HG03025 (cell line): Measurements from ENCODE around the gene PRPF38B.
"Not testable (repeated sequence)": the region's sequence is repeated elsewhere in the genome, so short reads cannot be mapped to it uniquely, and the experiment has no call there.

Experiments
- ATAC-seq: cut with Tn5 transposase; IDR thresholded peaks from one replicate; pipeline ENCODE4 v1.9.1; 2021; ENCODE audit warnings: mild to moderate bottlenecking, moderate library complexity; ENCODE audit not compliant: unreplicated experiment, low FRiP score

The PRPF38B gene, protein sequence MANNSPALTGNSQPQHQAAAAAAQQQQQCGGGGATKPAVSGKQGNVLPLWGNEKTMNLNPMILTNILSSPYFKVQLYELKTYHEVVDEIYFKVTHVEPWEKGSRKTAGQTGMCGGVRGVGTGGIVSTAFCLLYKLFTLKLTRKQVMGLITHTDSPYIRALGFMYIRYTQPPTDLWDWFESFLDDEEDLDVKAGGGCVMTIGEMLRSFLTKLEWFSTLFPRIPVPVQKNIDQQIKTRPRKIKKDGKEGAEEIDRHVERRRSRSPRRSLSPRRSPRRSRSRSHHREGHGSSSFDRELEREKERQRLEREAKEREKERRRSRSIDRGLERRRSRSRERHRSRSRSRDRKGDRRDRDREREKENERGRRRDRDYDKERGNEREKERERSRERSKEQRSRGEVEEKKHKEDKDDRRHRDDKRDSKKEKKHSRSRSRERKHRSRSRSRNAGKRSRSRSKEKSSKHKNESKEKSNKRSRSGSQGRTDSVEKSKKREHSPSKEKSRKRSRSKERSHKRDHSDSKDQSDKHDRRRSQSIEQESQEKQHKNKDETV

DNA sequence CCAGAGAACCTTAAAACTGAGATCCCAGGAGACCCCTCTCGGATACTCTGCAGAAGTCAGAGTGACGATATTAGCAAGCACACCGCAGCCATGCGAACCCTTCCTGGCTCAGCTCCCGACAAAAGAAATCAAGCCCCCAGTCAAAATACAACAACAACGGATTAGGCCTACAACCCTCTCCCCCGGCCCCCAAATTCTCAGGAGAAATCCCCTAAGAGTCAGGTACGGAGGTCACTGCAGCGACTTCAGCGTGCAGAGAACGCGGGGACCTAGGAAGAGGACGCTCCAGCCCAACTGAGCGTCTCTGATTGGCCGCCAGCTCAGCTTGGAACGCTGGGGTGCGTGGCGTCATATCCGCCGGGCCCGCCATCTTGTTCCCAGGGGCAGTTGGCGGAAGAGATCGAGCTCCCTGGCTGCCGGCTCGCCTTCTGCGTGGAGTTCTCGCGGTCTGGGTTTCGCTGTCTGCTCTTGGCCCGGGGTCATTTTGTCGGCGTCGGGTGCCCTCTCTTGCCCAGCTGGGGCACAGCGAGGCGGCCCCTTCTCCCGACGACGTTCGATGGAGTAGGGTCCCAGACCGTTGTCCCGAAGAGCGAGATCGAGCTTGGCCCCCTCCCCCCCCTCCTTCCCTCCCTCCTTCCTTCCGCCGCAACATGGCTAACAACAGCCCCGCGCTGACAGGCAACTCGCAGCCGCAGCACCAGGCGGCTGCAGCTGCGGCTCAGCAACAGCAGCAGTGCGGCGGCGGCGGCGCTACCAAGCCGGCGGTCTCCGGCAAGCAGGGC is at the start of gene PRPF38B:
TSS of gene PRPF38B (plus strand) at position 369 of the 782 bp plus-strand sequence. CDS start at position 651, 282 bp downstream.
- peak; percentile 97 for ATAC-seq

DNA sequence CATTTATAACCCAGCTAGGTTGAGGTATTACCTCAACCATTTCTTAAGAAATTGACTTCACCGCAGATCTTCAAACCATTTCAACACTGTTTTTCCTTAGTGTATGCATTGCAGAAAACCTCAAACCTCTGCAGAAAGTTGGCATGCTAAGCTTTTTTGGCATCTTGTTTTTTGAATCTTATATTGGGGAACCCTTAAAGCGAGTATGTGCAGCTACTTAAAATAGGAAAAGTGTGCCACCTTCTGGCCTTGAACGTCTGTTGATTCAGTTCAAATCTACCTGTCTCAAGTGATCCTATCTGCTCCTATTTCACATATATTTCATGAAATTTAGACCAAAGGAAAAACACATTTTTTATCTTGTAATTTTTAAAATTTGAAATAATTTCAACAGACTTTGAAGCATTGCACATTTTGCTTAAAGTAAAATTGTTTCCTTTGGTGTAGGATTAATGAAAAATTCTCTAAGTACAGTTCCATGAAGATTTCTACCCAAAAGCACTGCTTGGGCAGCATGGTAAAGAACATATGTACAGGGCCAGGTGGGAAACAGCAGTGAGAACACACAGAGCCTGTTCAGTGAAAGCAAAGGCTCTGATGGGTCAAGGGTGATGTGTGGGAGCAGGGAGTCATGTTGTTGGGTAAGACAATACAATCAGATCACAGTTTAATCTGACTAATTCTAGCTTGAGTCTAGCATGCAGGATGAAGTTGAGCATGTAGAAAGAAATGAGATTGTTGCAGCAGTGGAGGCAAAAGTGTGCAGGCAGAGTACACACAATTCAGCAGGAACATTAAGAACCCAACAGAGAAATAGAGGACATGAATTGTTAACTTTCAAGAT is 48.4 kb upstream of the PRPF38B start:
- no peak for ATAC-seq

DNA sequence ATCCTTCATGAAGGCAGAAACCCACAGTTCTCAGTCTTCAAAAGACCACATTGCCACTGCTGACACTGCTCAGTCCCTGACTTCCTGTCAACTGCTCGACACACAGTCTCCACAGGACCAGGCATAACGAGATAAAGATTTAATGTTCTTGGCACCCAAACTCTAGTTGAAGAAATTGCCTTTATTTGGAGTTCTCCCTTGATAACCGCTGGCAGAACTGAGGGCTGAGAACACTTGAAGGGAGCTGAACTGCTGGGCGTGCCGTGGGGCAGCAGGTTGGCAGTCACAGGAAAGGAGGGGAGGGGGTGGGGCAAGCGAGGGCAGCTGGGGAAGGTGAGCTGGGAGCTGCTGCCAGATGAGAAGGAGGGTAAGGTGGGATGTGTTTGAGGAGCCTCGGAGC is 47.1 kb upstream of the PRPF38B start:
- ATAC-seq: no peak

DNA sequence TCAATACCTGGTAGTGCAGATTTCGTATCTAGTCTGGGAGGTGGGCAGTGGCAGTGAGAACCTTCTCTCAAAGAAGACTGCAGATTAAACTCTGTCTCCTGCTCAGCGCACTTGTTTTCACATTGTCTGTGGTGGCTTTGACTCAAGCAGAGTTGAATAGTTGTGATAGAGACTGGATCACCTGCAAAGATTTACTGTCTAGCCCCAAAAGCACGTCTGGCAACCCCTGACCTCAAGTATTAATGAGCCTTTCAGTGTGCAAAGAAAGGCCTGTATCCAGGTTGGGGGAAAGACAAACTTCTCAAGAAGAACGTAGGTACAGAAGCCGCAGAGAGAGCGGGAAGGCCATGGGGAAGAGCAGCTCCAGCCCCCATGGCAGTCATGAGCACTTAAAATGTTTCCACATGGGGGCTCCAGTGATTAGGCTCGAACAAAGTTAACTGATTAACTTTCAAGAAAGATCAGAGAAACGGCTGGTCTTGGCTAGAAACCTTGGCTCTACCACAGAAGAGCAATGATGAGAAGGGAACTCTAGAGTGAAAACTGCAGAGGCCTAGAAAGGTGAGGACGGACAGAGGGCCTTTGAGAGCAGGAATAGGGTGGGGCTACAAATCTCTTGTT is 46.4 kb upstream of the PRPF38B start:
- no peak for ATAC-seq

DNA sequence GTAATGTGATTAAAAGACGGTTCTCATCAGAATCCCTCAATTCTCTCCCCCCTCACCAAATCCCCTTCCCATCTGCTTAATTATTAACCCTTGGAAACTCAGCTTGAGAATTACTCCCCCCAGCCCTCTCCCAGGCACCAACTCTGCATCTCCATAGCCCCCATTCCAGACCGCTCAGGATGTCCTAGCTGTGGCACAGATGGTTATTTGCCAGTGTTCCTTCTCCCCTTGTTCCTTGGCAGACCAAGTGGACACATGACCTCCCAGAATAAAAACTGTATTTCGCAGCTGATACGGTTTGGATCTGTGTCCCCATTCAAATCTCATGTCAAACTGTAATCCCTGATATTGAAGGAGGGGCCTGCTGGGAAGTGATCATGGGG is 45.9 kb upstream of the PRPF38B start:
- ATAC-seq: no peak

DNA sequence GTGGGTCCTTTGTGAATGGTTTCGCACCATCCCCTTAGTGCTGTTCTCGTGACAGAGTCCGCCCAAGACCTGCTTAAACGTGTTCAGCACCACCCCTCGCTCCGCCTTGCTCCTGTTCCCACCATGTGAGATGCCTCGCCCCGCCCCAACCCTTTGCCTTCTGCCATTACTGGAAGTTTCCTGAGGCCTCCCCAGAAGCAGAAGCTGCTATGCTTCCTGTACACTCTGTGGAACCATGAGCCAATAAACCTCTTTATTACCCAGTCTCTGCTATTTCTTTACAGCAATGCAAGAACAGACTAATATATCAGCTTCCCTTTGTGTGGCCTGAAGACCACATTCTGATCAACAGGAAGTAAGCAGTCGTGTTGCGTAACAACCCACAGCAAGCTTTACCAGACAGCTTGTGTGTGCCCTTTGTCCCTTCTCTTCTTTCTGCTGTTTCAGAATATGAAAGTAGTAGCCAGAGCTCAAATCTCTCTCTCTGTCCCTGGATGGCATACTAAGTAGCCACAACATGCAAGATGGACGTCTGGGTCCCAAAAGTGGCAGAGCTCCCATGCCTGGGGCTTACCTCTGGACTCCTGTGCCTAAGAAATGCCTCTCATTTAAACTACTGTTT is 45.4 kb upstream of the PRPF38B start:
- no peak for ATAC-seq

DNA sequence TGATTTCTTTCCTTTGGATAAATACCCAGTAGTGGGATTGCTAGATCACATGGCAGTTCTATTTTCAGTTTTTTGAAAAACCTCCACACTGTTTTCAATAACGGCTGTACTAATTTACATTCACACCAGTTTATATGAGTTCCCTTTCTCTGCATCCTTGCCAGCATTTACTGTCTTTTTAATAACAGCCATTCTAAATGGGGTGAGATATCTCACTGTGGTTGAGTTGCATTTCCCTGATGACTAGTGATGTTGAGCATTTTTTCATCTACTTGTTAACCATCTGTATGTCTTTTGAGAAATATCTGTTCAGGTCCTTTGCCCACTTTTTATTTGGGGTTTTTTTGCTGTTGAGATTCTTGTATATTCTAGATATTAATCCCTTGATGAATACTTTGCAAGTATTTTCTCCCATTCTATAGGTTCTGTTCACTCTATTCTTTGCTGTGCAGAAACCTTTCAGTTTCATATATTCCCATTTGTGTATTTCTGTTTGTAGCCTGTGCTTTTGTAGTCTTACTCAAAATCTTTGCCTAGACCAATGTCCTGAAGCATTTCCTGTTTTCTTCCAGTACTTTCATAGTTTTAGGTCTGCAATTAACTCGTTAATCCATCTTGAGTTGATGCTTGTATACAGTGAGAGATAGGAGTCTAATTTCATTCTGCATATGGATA is 38.5 kb upstream of the PRPF38B start:
- no peak for ATAC-seq

DNA sequence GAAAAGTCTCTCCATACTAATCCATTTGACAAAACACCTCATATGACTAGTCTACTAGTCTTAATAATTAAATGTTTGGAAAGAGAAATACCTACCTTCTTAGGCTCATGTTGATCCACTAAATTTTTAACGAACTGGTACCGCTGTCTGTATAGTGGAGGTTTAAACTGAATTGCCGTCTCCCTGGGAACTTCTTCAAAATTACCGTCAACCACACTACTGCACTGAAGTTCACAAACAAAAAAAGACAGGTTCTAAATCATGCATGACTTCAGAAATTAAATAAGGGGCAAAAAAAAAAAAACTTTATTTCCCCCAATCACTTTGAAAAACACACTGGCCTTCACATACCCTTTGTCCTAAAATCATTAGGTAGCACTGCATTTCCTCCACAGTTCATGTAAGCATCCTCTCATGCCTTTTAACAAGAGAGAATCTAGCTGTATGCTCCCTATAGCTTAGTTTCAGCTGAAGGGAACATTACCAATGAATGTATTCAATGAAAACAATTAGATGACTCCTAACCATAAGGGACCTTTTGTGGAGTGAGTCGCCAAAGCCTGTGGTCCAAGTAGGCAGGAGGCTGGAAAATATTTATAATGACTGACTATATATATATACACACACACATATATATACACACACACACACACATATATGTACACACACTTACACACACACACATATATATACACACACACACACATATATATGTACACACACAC is 34.6 kb upstream of the PRPF38B start:
- no peak for ATAC-seq

DNA sequence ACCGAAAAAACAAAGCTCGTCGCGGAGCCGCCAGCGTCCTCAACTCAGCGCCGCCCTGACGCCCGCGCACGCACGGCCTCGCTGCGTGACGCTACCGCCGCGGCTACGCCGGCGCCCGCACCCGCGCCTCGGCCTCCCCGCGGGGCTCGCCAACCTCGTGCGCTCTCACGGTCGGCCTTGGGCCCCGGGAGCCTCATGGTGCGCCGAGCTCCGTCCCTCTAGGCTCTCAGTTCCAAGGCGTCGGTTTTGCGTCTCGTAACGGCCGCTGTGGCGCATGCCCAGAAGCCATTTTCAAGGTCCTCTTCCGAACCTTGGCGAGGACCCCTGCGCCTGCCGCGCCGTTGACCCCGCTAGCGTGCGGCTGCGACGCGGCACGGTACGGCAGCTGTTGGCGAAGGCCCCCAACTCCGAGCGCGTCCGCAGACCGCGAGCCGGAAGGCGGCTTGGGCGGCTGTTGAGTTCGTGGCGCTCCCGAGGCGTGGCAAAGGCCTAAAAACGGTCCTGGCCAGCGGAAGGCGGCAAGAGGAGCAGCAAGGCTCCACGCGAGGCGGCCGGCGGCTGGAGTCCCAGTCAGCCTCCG is 31.0 kb upstream of the PRPF38B start, which contains the start of gene HENMT1:
TSS of gene HENMT1 (minus strand) at position 64 of the 580 bp plus-strand sequence. CDS start 1,209 bp downstream, outside the sequence.
- peak; percentile 88 for ATAC-seq

DNA sequence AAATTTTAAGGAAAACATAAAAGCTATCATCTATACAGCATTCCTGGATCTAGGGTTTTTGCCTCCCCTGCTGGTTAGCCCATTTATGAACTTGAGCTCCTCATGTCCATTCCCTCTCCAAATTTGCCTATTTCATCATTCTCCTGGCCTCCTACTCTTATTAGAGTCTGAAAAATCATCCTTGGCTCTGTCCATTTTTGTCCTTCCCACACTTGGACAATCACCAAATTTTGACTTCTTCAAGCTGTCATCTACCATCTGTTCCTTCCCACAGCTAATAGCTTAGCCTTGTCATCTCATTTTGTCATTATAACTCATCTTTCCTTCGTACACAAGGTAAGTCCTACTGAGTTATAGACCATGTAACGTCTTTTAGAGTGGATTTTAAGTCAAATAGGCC is 29.0 kb upstream of the PRPF38B start:
- no peak for ATAC-seq

DNA sequence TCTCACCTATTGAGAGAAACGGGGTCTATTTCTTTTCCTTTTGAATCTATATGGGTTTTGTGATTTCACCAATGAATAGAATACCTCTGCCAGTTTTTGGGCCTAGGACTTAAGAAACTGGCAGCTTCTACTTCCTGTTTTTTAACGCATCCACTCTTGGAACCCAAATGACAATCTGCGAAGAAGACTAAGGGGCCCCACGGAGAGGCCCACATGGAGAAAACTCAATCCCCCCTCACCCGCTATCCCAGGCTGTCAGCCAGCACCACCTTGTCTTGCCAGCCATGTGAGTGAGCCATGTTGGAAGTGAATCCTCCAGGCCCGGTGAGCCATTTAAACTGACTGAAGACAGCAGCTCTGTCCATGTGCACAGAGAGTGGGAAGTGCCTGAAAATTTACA is 27.6 kb upstream of the PRPF38B start:
- no peak for ATAC-seq

DNA sequence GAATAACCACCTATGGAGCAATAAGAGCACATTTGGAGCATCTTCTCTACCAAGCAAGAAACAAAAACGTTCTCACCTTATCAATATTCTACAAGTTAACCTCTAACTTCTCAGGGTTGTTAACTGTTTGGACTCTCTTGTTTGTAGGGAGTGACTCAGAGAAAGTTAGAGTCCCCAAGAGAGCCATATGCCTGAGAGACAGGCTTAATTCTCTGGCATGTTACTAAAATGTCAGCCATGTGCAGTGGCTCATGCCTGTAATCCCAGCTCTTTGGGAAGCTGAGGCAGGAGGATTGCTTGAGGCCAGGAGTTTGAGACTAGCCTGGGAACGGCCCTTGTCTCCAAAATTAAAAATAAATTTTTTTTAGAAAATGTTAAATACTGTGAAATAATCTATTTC is 27.0 kb upstream of the PRPF38B start:
- no peak for ATAC-seq

DNA sequence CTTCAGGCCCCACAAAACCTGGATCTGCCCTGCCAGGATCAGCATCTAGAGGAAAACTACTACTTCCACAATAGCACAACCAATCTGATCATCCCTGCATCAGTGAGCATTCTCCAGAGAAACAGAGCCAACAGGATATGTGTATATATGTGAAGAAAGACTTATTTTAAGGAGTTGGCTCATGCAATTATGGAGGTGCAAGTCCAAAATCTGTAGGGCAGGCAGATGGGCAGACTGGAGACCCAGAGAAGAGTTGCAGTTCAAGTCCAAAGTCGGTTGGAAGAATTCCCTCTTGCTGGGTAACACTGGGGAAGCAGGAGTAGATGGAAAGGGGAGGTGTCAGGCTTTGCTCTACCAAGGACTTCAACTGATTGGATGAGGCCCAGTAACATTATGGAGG is 26.3 kb upstream of the PRPF38B start:
- no peak for ATAC-seq

DNA sequence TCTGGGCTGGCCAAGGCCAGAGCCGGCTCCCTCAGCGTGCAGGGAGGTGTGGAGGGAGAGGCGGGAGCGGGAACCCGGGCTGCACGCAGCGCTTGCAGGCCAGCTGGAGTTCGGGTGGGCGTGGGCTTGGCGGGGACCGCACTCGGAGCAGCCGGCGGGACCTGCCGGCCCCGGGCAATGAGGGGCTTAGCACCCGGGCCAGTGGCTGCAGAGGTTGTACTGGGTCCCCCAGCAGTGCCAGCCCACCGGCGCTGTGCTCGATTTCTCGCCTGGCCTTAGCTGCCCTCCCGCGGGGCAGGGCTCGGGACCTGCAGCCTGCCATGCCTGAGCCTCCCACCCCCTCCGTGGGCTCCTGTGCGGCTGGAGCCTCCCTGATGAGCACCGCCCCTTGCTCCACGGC is 24.7 kb upstream of the PRPF38B start:
- ATAC-seq: not testable (repeated sequence)

DNA sequence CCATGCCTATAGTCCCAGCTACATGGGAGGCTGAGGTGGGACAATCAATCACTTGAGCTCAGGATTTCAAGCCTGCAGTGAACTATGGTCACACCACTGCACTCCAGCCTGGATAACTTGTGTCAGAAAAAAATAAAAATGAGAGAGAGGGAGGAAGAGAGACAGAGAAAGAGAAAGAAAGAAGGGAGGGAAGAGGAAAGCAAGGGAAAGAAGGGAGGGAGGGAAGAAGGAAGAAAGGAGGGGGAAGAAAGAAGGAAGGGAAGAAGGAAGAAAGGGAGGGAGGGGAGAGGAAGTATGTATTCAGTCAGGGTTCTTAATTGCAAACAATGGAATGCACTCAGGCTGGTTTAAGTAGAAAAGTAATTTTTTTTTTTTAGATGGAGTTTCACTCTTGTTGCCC is 23.3 kb upstream of the PRPF38B start:
- no peak for ATAC-seq

DNA sequence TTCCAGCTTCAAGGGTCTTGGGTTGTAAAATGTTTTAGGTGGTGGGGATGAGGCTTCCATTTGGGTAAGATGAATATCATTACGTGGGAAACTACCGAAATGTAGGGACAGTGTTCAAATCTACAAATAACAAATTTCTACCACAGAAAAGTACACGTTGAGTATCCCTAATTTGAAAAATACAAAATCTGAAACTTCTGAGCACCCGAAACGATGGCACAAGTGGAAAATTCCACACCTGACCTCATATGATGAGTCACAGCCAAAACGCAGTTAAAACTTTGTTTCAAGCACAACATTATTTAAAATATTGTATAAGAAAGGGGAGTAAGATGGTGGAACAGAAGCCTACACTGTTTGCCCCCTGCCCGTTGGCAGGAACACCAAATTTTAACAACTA is 22.4 kb upstream of the PRPF38B start:
- ATAC-seq: no peak

DNA sequence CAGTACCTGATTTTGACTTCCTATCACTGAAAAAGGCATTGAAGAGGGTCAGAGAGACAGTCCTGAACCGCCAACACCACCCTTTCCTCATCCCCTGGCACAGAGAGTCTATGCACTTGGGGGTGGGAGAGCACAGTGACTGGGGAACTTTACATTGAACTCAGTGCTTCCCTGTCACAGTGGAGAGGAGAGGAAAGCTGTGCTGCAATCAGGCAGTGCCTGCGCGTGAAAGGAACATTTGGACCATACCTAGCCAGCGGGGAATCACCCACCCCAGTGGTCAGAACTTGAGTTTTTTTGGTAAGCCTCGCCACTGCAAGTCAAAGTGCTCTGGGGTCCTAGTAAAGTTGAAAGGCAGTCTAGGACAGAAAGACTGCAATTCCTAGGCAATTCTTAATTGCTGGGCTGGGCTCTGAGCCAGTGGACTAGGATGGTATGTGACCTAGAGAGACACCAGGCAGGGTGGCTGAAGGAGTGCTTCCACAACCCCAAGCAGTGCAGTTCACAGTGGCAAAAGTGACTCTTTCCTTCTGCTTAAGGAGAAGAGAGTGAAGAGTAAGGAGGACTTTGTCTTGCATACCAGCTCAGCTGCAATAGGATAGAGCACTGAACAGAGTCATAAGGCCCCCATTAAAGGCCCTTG is 21.9 kb upstream of the PRPF38B start:
- no peak for ATAC-seq

DNA sequence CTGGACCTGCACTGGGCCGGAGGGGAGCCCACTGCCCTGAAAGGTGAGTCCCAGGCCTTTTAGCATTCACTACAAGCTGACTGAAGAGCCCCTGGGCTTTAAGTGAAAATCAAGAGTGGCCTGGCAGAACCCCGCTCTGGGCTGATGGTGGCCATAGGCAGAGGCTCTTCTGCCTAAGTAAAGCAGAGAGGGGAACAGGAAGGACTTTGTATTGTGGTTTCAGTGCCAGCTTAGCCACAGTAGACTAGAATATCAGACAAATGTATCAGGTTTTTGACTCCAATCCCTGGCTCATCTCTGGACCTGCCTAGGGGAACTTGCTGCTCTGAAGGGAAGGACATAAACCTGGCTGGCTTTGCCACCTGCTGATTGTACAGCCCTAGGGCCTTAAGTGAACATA is 21.0 kb upstream of the PRPF38B start:
- no peak for ATAC-seq
